22Rv1 (cell line): ENCODE measurements around the gene SEZ6.

Source experiments
- ZFX ChIP-seq: fragments of 450-650 bp; IDR thresholded peaks from 2 replicates; pipeline ENCODE4 v1.6.1; 2017; ENCODE audit warnings: antibody characterized with exemption, borderline replicate concordance
- TF ChIP-seq, protein P1 (sequence below): fragments of 450-650 bp; IDR thresholded peaks from 2 replicates; pipeline ENCODE4 v1.5.1; 2017; ENCODE audit warnings: mild to moderate bottlenecking

DNA sequence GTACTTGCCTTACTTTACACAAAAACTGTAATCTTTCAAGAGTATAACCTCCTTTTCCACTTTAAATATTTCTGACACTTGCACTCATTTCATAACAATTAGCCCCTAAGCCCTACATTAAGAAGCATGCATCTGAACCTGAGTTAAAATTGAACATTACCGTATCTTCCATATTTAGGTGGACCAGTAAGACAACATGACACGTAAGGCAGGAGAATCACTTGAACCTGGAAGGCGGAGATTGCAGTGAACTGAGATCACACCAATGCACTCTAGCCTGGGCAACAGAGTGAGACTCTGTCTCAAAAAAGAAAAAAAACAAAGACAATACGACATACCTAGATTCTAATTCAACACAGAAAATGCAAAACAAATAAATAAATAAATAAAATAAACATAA is 61.5 kb downstream of the SEZ6 start:
- TF ChIP-seq, protein P1, sequence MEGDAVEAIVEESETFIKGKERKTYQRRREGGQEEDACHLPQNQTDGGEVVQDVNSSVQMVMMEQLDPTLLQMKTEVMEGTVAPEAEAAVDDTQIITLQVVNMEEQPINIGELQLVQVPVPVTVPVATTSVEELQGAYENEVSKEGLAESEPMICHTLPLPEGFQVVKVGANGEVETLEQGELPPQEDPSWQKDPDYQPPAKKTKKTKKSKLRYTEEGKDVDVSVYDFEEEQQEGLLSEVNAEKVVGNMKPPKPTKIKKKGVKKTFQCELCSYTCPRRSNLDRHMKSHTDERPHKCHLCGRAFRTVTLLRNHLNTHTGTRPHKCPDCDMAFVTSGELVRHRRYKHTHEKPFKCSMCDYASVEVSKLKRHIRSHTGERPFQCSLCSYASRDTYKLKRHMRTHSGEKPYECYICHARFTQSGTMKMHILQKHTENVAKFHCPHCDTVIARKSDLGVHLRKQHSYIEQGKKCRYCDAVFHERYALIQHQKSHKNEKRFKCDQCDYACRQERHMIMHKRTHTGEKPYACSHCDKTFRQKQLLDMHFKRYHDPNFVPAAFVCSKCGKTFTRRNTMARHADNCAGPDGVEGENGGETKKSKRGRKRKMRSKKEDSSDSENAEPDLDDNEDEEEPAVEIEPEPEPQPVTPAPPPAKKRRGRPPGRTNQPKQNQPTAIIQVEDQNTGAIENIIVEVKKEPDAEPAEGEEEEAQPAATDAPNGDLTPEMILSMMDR: no peak
- TF ChIP-seq ZFX: no peak
